ENCODE measurements around the gene NCBP1.

Gene NCBP1

DNA sequence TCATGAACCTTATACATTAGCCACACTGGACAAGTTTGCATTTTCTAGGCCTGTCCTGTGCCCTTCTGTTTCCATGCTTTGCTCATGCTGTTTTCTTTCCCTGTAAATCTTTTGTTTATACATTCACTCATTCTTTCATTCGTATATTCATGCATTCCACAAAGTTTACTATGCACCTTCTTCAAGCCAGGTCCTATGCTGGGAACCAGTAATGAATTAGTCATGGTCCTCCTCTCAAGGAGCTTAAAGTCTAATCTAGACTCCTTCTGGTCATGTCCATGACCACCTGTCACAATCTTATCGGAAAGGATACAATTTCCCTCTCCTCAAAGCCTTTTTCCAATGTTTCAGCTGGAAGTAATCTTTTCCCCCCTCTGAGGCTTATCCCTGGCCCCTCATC is 72.6 kb downstream of the NCBP1 start:
- no peak for DNase-seq (ENCODE audit: insufficient read length, low spot score)
- no peak for FAIRE-seq

DNA sequence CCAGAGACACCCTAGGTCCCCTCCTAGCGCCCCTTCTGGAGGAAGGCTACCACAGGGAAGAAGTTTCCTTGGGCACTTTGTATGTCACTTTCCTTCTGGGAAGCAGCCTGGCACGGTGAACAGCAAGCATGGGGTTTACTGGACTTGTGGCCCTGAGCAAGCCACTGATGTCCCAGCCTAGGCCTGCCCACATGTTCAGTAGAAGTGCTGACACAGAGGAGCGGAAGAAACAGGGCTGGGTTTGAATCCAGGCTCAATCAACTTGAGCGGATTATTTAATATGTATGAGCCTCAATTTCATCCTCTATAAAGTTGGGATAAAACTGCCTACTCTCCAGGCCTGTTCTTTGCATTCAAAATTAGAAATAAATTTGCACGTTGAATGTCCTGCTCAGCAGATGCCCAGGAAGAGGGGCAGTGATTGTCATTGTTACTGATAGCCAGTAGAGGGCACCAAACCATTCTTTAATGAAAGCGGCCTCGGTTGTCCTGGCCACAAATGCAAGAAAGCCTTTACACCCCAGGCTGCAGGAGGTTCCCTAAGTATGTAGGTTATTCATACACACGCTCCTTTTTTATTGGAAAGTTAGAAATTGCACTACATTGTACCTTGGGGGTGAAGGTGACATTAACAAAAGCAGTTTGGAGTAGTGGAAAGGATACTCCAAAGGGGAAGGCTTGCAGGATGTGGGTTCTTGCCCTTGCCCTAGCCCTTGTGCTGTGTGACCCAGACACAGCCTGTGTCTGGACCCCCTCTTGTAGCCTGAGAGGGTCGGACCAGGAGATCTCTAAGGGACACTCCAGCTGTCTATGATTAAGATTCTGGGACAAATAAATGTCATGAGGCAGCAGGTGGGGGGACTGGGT is 77.0 kb downstream of the NCBP1 start:
- DNase-seq (ENCODE audit: insufficient read length, low spot score), result peak; percentile 60
- FAIRE-seq, result no peak

DNA sequence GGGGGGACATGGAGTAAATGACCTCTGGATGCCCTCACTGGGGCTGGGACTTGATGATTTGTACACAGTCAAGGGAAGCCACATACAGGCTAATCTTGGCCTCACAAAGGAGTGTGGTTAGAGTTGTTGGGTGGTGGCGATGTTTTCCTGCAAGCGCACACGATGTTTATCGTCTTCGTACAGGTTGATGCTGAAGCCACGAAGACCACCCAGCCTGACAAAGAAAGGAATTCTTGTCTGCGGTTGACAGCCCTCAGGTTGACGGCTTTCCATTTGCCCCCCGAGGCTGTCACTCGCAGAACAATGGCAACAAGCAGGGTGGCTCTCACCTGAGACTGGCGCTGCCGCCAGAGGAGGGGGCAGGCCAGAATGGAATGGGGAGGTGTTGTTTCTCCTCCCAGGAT is 77.6 kb downstream of the NCBP1 start:
- no peak for FAIRE-seq

DNA sequence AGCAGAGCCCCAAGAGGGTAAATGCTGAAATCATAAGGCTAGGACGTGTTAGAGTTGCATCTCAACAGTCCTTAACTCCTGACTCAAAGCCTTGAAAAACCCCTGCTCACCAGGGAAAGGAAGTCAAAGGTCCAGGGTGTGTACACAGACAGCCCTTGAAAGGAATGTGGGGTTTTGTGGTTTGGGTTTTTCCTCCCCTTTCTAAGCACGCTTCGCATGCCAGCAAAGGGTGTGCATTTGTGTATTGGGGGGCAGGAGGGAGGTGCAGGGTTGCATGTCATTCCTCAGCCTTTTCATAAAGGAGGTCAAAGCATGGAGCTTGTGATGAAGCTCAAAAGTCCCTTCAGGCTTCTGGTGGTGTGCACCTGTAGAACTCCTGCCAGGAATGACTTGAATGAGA is 80.8 kb downstream of the NCBP1 start:
- FAIRE-seq, result no peak

More for the DNA sequence above, 77.6 kb downstream of the NCBP1 start:
- no peak for DNase-seq (ENCODE audit: insufficient read length, low spot score)

DNA sequence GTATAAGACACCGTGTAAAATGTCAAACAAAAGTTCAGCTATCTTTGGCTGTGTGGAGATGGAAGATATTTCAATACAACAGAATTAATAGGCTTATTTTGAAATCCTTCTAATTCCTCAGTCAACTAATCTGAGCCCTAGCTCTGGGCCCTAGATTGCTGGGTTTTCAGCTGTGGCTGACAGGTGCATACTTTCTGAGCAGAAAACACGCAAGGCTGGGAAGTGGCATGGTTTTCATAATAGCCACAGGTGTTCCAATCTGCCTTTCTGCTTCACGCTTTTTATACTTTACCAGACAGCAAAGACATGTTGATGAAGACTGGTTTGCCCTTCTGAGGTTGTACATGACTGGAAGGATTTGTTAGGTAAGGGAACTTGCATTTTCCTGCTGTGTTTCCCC is 84.2 kb downstream of the NCBP1 start:
- FAIRE-seq (no peak), DNase-seq (ENCODE audit: insufficient read length, low spot score) (no peak)

More for the DNA sequence above, 80.8 kb downstream of the NCBP1 start:
- peak; percentile 46 for DNase-seq (ENCODE audit: insufficient read length, low spot score)

DNA sequence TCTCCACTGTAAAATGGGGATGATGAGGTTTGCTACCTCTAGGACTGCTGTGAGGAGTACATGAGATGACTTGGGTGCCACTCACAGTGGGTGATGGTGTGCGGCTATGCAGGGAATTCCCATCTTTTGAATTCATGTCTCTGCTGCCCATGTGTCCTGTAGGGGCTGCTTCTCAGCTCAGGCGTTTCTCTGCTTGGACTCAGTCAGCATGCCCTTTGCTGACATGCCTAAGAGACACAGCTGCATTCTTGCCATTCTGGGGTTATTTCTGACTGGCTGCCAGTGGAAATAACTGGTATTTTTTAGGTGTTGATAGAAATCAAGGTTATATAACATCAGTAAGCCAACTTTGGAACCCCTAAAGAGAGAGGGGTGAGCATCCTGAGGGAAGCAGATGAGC is 87.8 kb downstream of the NCBP1 start:
- DNase-seq (ENCODE audit: insufficient read length, low spot score) (no peak), FAIRE-seq (no peak)

DNA sequence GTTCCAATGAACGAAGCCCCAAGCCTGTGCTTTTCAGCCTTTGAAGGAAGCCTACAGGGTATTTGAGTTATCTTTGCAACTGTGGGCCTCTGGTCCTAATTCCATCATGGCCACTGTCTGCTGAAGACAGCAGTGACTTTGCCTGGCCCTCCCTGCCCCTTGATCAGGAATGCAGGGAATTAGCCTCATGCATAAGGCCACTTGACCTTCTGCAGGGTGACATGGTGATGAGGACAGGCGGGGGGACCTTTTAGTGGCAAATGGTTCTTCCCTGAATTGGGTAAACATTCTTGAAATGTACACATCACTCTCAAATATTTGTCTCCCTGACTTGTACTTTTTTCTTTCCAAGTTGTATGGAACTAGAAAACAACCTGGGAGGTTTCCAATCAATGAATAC is 88.7 kb downstream of the NCBP1 start:
- FAIRE-seq, result no peak
- DNase-seq (ENCODE audit: insufficient read length, low spot score), result no peak

Measured in HTR-8/SVneo (cell line).